HepG2 (cell line): ENCODE data around the gene ACTR6. TPM values are rescaled to one million over a fixed set of nuclear protein-coding genes. Genes with fewer than 3 reads are reported as not detected.

Source experiments
- ATAC-seq: fragments of 200-7000 bp; cut with Tn5 transposase; 3 replicates; pipeline ENCODE4 v1.9.1; 2020; ENCODE audit warnings: mild to moderate bottlenecking, moderate library complexity
- BruUV-seq: library from RNA; stranded (reverse); fragments of 400-500 nt; replicated peaks from 2 replicates; lab custom pipeline; 2021; lab: Mats Ljungman, UMichigan
- CTCF ChIA-PET: fragments of 300-600 bp; formaldehyde crosslinking; extraction: SDS; loops from one replicate; lab custom pipeline; 2021; ENCODE audit warnings: low total read pairs, inconsistent platforms, low intra/inter-chr PET ratio; lab: Yijun Ruan, JAX
- POLR2A ChIA-PET: fragments of 350-600 bp; sonication (Branson Sonifier 250); formaldehyde crosslinking; loops from one replicate; lab custom pipeline; 2020; ENCODE audit warnings: antibody characterized with exemption, inconsistent platforms; lab: Yijun Ruan, JAX
- DNase-seq: peaks from one replicate; pipeline ENCODE4 v3.0.0-alpha.2; 2015; ENCODE audit warnings: low spot score
- FAIRE-seq: peaks from 3 replicates; lab custom pipeline; 2011; peaks lifted over from hg19 to GRCh38; lab: Jason Lieb, UNC
- H2AFZ ChIP-seq: one replicate; pipeline ENCODE4 v1.6.1; 2011; ENCODE audit warnings: low read length, inconsistent platforms
- H3K27ac ChIP-seq: fragments of 300-600 bp; 3 replicates; pipeline ENCODE4 v1.8.0; 2011; ENCODE audit warnings: mixed run types, mild to moderate bottlenecking, mixed read lengths, low read length, inconsistent platforms; ENCODE audit not compliant: insufficient read depth; ENCODE audit errors: extremely low read length
- H3K27me3 ChIP-seq, 2 experiments: fragments of 200-600 bp in 1 of 2; 2 replicates in 1 of 2; 3 replicates in 1 of 2; pipeline versions ENCODE4 v1.6.0 to v1.8.0; 2011; ENCODE audit warnings: low read length in 2 of 2, mild to moderate bottlenecking in 2 of 2, moderate library complexity in 2 of 2, inconsistent platforms in 1 of 2; ENCODE audit not compliant: insufficient read depth in 2 of 2, control insufficient read depth in 1 of 2
- H3K36me3 ChIP-seq, 2 experiments: fragments of 200-600 bp in 1 of 2; replicated peaks in 1 of 2; 2 replicates in 1 of 2; 3 replicates in 1 of 2; pipeline versions ENCODE4 v1.5.1 to v1.8.0; 2011; ENCODE audit warnings: low read length in 2 of 2, inconsistent platforms in 1 of 2; ENCODE audit not compliant: insufficient read depth in 2 of 2, control insufficient read depth in 1 of 2
- H3K4me1 ChIP-seq: 2 replicates; pipeline ENCODE4 v1.5.1; 2012; ENCODE audit warnings: low read length, inconsistent platforms; ENCODE audit not compliant: insufficient read depth
- H3K4me2 ChIP-seq: 2 replicates; pipeline ENCODE4 v1.6.0; 2011; ENCODE audit warnings: low read depth, low read length, inconsistent platforms
- H3K4me3 ChIP-seq, 3 experiments: fragments of 200-600 bp in 1 of 3; sonication (generic), shearing (Covaris generic) in 1 of 3; replicated peaks in 1 of 3; 2 replicates each; pipeline ENCODE4 v1.5.1; 2011 to 2016; ENCODE audit warnings: low read length in 3 of 3, inconsistent platforms in 2 of 3, low read depth in 2 of 3, mild to moderate bottlenecking in 2 of 3, control low read depth in 1 of 3, mixed read lengths in 1 of 3; ENCODE audit not compliant: insufficient read depth in 1 of 3
- H3K79me2 ChIP-seq: one replicate; pipeline ENCODE4 v1.6.1; 2011; ENCODE audit warnings: low read length, inconsistent platforms; ENCODE audit not compliant: insufficient read depth
- H3K9ac ChIP-seq: 2 replicates; pipeline ENCODE4 v1.6.0; 2011; ENCODE audit warnings: mild to moderate bottlenecking, low read depth, low read length, inconsistent platforms; ENCODE audit not compliant: insufficient read depth
- H3K9me3 ChIP-seq: 2 replicates; pipeline ENCODE4 v1.5.1; 2012; ENCODE audit warnings: mild to moderate bottlenecking, low read length
- H4K20me1 ChIP-seq: 2 replicates; pipeline ENCODE4 v1.6.0; 2011; ENCODE audit warnings: inconsistent platforms, mild to moderate bottlenecking, low read length, moderate library complexity; ENCODE audit not compliant: insufficient read depth
- CREM ChIP-seq, 2 experiments: sonication (generic) in 1 of 2; formaldehyde crosslinking in 1 of 2; IDR thresholded peaks; 2 replicates each; pipeline versions ENCODE4 v1.4.0 to v1.6.1; 2016 to 2020; ENCODE audit warnings: antibody characterized with exemption in 1 of 2, mild to moderate bottlenecking in 1 of 2, missing genetic modification reagents in 1 of 2
- EP300 ChIP-seq, 3 experiments: sonication (generic) in 1 of 3; formaldehyde crosslinking in 1 of 3; IDR thresholded peaks; 2 replicates each; pipeline versions ENCODE4 v1.5.1 to v1.6.1; 2011 to 2020; ENCODE audit warnings: low read depth in 2 of 3, low read length in 2 of 3, borderline replicate concordance in 1 of 3, improper control_type of control experiment in 1 of 3, mild to moderate bottlenecking in 1 of 3, missing genetic modification reagents in 1 of 3, moderate library complexity in 1 of 3
- MTA1 ChIP-seq: sonication (generic); formaldehyde crosslinking; IDR thresholded peaks from 2 replicates; pipeline ENCODE4 v1.4.0; 2020; ENCODE audit warnings: missing genetic modification reagents, mild to moderate bottlenecking, borderline replicate concordance
- NFIC ChIP-seq: IDR thresholded peaks from 2 replicates; pipeline ENCODE4 v1.6.1; 2012; ENCODE audit warnings: mild to moderate bottlenecking, low read length, inconsistent platforms
- PHF8 ChIP-seq: sonication (generic); formaldehyde crosslinking; IDR thresholded peaks from 2 replicates; pipeline ENCODE4 v1.5.0; 2020; ENCODE audit warnings: missing genetic modification reagents
- RAD51 ChIP-seq: fragments of 450-650 bp; IDR thresholded peaks from 2 replicates; pipeline ENCODE4 v1.6.1; 2016; ENCODE audit warnings: borderline replicate concordance
- TSC22D2 ChIP-seq: sonication (generic); formaldehyde crosslinking; IDR thresholded peaks from 2 replicates; pipeline ENCODE4 v1.5.1; 2020; ENCODE audit warnings: missing genetic modification reagents, mild to moderate bottlenecking, borderline replicate concordance
- ZFP36L2 ChIP-seq: sonication (generic); formaldehyde crosslinking; IDR thresholded peaks from 2 replicates; pipeline ENCODE4 v1.4.0; 2020; ENCODE audit warnings: missing genetic modification reagents
- ZNF383 ChIP-seq: sonication (generic); formaldehyde crosslinking; IDR thresholded peaks from 2 replicates; pipeline ENCODE4 v1.4.0; 2020; ENCODE audit warnings: missing genetic modification reagents, mild to moderate bottlenecking, borderline replicate concordance
- ZNF746 ChIP-seq: sonication (generic); formaldehyde crosslinking; IDR thresholded peaks from 2 replicates; pipeline ENCODE4 v1.8.0; 2022; ENCODE audit warnings: mild to moderate bottlenecking, missing genetic modification reagents
- WGBS: methylation state at CpG from one replicate; pipeline ENCODE4 v1.1.6; 2017; ENCODE audit warnings: low lambda C conversion rate; 5-methylcytosine and 5-hydroxymethylcytosine counted together
- in situ Hi-C: cut with HindIII; loops from 2 replicates; pipeline ENCODE4 v1.10.0; 2017; ENCODE audit warnings: low pct_unique_long_range_greater_than_20kb; ENCODE audit not compliant: extremely low pct_ligation_motif_present
- intact Hi-C: fragments of 100-400 bp; cut with micrococcal nuclease; formaldehyde crosslinking; loops from one replicate; pipeline ENCODE4 v1.10.0; 2022; ENCODE audit not compliant: unreplicated experiment
- polyA plus RNA-seq, 8 experiments: library from polyadenylated mRNA; depleted of rRNA in 3 of 8; stranded (reverse) in 7 of 8; unstranded in 1 of 8; fragments of >200 nt; fragmentation: Illumina TruSeq in 4 of 8; extraction: Trizol in 4 of 8; gene quantifications; 2 replicates each; pipeline versions ENCODE4 v1.2.1 to v1.2.3, GENCODE V29; 2011 to 2016; ENCODE audit warnings: low read depth in 4 of 8, missing spikeins in 1 of 8, mixed read lengths in 1 of 8; ENCODE audit not compliant: insufficient read depth in 1 of 8
- total RNA-seq, 5 experiments: library from RNA; depleted of rRNA; stranded (reverse); fragments of >200 nt; fragmentation: Illumina TruSeq; extraction: Trizol; gene quantifications; 2 replicates each; pipeline ENCODE4 v1.2.3, GENCODE V29; 2016; ENCODE audit warnings: low read depth in 1 of 5
- TF ChIP-seq, protein P1 (sequence below): IDR thresholded peaks from 2 replicates; pipeline ENCODE4 v1.4.0; 2020; ENCODE audit warnings: mild to moderate bottlenecking, missing genetic modification reagents
- TF ChIP-seq, protein P2 (sequence below): sonication (generic); formaldehyde crosslinking; IDR thresholded peaks from 2 replicates; pipeline ENCODE4 v1.5.0; 2020; ENCODE audit warnings: missing genetic modification reagents
- TF ChIP-seq, protein P3 (sequence below): sonication (generic); formaldehyde crosslinking; IDR thresholded peaks from 2 replicates; pipeline ENCODE4 v1.4.0; 2020; ENCODE audit warnings: low read depth, mild to moderate bottlenecking, missing genetic modification reagents
- TF ChIP-seq, protein P4 (sequence below): sonication (generic); formaldehyde crosslinking; IDR thresholded peaks from 2 replicates; pipeline ENCODE4 v1.4.0; 2020; ENCODE audit warnings: missing genetic modification reagents

Gene ACTR6
- total and polyA plus RNA-seq, 2 of the 13 experiments (the other 11 are each of a cell fraction or from before 2014, with no cell fraction given) = 12.9 to 22.4 TPM

DNA sequence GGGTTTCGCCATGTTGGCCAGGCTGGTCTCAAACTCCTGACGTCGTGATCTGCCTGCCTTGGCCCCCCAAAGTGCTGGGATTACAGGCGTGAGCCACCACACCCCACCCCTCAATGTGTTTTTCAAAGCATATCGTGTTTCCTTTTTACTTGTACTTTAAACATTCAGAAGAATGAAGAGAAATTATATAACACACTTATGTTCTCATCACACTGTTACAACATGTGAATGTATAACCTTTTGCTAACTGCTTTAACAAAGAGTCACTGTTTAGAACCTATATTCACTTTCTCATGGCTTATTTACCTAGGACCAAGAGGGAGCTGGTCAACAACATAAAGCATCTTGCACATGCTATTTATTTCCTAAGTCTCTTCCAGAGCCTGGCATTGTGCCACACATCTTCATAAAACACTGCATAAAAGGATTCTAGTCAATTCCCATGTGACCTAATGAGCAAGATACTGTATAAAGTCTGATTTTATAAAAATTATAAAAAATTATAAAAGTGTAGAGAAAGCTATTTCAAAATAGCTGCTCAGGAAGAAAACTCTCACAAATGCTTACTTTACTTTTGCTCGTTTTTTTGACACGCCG is 16.0 kb upstream of the ACTR6 start (continued):
- TF ChIP-seq, protein P1, sequence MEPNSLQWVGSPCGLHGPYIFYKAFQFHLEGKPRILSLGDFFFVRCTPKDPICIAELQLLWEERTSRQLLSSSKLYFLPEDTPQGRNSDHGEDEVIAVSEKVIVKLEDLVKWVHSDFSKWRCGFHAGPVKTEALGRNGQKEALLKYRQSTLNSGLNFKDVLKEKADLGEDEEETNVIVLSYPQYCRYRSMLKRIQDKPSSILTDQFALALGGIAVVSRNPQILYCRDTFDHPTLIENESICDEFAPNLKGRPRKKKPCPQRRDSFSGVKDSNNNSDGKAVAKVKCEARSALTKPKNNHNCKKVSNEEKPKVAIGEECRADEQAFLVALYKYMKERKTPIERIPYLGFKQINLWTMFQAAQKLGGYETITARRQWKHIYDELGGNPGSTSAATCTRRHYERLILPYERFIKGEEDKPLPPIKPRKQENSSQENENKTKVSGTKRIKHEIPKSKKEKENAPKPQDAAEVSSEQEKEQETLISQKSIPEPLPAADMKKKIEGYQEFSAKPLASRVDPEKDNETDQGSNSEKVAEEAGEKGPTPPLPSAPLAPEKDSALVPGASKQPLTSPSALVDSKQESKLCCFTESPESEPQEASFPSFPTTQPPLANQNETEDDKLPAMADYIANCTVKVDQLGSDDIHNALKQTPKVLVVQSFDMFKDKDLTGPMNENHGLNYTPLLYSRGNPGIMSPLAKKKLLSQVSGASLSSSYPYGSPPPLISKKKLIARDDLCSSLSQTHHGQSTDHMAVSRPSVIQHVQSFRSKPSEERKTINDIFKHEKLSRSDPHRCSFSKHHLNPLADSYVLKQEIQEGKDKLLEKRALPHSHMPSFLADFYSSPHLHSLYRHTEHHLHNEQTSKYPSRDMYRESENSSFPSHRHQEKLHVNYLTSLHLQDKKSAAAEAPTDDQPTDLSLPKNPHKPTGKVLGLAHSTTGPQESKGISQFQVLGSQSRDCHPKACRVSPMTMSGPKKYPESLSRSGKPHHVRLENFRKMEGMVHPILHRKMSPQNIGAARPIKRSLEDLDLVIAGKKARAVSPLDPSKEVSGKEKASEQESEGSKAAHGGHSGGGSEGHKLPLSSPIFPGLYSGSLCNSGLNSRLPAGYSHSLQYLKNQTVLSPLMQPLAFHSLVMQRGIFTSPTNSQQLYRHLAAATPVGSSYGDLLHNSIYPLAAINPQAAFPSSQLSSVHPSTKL = peak; percentile 69
- TF ChIP-seq EP300 (IDR thresholded peaks at IDR 0.05; ENCODE audit: low read depth in 2 of 2, low read length in 2 of 2) (peak in 1 of 2 experiments; percentile 11; a peak in 1 of 4 replicates), EP300 (CRISPR knock-in tag; IDR thresholded peaks at IDR 0.05; ENCODE audit: borderline replicate concordance) (no peak), NFIC (peak; percentile 22; the same call in 1 of the 2 replicates), CREM (IDR thresholded peaks at IDR 0.05) (0 out of 2 replicates have a peak, but pooled peaks have one; percentile 17), CREM (CRISPR knock-in tag; IDR thresholded peaks at IDR 0.05) (no peak)
- TF ChIP-seq, protein P2, sequence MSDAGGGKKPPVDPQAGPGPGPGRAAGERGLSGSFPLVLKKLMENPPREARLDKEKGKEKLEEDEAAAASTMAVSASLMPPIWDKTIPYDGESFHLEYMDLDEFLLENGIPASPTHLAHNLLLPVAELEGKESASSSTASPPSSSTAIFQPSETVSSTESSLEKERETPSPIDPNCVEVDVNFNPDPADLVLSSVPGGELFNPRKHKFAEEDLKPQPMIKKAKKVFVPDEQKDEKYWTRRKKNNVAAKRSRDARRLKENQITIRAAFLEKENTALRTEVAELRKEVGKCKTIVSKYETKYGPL (CRISPR knock-in tag) = 0 out of 2 replicates have a peak, but pooled peaks have one; percentile 49

DNA sequence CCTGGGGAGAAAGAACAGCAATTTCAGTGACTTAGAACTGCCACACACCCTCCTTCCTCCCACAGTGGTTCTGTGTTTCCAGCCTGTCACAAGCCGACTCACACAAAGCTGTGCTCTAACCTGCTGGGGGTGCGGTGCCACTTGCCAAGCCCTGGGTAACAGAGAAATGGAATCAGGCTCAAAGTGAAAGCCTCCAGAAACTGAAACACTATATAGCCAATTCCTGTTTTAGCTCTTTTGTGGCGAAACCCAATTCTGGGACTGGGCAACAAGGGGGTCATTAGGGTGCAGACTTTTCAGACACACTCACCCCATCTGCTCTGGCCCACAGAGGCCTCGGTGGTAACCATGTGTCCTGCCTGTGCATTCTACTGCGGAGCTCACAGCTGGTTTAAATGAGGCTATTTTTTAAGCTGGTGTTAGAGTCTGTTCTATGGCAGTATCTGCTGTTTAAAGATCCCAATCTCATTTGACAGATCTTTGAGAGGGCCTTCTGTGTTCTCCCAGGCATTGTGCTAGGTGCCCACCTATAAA is 15.2 kb upstream of the ACTR6 start:
- peaks cover 23% of the 10 kb centered on the region for H3K4me1 ChIP-seq
- ATAC-seq = no peak
- H3K27me3 ChIP-seq = no peaks in the 10 kb centered on the region
- H4K20me1 ChIP-seq = no peaks in the 10 kb centered on the region
- no peak overlapping the region for H3K9ac ChIP-seq
- no peak overlapping the region for H3K4me3 ChIP-seq
- ChIA-PET POLR2A (no interaction called here), CTCF (no interaction called here)
- no TSS peak for BruUV-seq
- H3K9me3 ChIP-seq = no peaks in the 10 kb centered on the region
- peaks cover 0 to 17% of the 10 kb centered on the region in 2 experiments; a peak in 2 of 5 replicates for H3K36me3 ChIP-seq
- H3K79me2 ChIP-seq = no peaks in the 10 kb centered on the region
- intact Hi-C loops = no loop called here
- no peak overlapping the region for H3K4me2 ChIP-seq
- H3K27ac ChIP-seq = peak overlapping the region; percentile 5
- no peak overlapping the region for H2AFZ ChIP-seq
- FAIRE-seq = no peak
- DNase-seq = no peak
- 100% methylated on average over 3 of the region's 5 CpGs for WGBS
- in situ Hi-C loops = no loop called here
- no peak for TF ChIP-seq MTA1
- no peak for TF ChIP-seq ZNF746 (CRISPR knock-in tag)
- TF ChIP-seq, protein P3, sequence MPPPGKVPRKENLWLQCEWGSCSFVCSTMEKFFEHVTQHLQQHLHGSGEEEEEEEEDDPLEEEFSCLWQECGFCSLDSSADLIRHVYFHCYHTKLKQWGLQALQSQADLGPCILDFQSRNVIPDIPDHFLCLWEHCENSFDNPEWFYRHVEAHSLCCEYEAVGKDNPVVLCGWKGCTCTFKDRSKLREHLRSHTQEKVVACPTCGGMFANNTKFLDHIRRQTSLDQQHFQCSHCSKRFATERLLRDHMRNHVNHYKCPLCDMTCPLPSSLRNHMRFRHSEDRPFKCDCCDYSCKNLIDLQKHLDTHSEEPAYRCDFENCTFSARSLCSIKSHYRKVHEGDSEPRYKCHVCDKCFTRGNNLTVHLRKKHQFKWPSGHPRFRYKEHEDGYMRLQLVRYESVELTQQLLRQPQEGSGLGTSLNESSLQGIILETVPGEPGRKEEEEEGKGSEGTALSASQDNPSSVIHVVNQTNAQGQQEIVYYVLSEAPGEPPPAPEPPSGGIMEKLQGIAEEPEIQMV = no peak
- TF ChIP-seq, protein P4, sequence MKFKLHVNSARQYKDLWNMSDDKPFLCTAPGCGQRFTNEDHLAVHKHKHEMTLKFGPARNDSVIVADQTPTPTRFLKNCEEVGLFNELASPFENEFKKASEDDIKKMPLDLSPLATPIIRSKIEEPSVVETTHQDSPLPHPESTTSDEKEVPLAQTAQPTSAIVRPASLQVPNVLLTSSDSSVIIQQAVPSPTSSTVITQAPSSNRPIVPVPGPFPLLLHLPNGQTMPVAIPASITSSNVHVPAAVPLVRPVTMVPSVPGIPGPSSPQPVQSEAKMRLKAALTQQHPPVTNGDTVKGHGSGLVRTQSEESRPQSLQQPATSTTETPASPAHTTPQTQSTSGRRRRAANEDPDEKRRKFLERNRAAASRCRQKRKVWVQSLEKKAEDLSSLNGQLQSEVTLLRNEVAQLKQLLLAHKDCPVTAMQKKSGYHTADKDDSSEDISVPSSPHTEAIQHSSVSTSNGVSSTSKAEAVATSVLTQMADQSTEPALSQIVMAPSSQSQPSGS (CRISPR knock-in tag) = no peak
- TF ChIP-seq PHF8 (CRISPR knock-in tag) = no peak
- TF ChIP-seq RAD51 = no peak
- TF ChIP-seq ZNF383 (CRISPR knock-in tag) = no peak
- no peak for TF ChIP-seq ZFP36L2 (CRISPR knock-in tag)
- TF ChIP-seq TSC22D2 = no peak
